GM19025 (cell line): ENCODE measurements around the gene FAM98B.

Experiments used
- ATAC-seq: cut with Tn5 transposase; IDR thresholded peaks from one replicate; pipeline ENCODE4 v1.9.1; 2021; ENCODE audit warnings: mild to moderate bottlenecking, low read depth, moderate library complexity; ENCODE audit not compliant: unreplicated experiment

Gene FAM98B

DNA sequence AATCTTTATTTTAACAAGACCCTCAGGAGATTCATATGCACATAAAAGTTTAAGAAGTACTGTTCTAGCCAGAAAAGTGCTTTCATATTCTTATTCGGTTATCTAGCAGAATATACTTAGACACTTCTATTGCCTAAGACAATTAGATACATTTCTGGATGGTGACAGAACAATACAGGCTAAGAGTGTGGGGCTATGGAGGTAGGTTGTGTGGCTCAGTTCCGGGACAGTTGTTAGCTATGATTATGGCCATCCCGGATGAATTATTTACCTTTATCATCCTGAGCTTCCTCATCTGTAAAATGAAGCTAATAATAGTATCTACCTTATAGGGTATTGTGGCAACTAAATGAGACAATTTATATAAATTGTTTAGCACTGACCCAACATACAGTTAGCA, 6.6 kb downstream of the FAM98B start:
- ATAC-seq: no peak

DNA sequence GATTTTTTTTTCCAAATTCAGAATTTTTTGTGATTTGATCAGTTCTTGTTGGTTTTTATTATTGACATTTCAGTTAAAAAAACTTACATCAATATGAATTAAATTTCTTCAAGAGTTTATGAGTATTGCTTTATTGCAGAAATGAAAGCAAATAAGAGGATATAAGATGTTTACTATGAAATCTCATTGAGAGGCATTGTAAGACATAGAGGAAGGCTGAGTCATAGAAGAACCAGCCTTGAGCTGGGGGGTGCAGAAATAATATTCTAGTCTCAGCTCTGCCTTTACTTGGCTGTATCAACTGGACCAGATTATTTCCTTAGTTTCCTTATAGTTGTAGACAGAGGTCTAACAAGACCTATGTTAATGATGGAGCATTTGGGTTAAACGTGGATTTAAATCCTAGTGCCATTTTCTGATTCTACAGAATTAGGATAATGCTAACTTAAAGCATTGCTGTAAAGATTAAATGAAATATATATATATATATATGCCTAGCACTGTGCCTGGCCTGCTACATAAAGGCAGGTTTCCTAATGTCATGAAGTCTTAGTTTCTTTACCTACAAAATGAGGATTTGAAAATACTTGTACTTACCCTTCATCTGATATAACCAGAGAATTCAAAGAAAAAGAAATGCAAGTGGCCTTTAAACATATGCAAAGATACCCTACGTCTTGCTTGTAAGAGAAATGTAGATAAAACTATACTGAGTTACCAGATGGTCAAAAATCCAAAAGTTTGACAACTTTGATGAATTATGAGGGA, 7.3 kb downstream of the FAM98B start:
- no peak for ATAC-seq

DNA sequence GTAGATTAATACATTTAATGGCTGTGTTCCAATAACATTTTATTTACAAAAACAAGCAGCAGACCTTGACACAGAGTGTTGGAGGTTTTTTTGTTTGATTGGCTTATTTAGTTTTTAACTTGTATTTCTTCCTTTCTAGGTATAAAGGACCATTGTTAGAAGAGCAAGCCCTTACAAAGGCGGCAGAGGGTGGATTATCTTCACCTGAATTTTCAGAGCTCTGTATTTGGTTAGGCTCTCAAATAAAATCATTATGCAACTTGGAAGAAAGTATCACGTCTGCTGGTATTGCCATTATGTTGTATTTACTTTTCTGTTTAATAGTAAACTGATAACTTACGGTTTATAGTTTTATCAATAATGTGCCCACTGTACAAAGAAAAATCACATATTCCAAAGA, 10.0 kb downstream of the FAM98B start:
- no peak for ATAC-seq

DNA sequence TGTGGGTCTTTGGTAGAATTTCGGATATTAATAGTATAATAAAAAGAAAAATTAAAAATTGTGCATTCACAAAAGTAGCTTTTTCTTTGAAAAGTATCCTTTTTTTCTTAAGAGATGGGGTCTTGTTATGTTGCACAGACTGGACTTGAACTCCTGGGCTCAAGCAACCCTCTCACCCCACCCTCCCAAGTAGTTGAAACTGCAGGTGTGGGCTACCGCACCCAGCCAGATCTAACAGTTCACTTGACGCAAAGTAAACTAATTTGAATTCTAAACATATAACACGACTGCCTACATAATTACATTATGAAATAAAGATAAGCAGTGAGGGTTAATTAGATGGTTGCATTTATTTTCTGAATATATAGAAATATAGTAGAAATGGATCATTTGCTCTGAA, 10.7 kb downstream of the FAM98B start:
- ATAC-seq: no peak

DNA sequence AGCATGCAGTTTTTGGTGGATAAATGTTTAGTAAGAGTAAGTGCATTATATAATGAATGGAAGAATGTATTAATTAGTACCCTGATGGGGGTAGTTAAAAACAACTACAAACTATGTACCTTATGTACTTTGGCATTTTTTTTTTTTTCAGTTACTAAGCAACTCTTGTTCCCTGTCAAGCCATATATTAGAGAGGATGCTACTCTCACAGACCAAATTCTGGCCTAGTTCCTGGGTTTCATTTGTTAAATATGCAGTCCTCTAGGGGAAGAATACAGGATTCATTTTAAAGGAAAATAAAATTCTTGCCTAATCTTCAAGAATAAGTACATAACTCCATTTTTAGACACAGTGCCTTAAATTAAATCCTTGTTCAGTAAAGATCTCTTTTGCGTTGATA, 16.9 kb downstream of the FAM98B start:
- no peak for ATAC-seq

DNA sequence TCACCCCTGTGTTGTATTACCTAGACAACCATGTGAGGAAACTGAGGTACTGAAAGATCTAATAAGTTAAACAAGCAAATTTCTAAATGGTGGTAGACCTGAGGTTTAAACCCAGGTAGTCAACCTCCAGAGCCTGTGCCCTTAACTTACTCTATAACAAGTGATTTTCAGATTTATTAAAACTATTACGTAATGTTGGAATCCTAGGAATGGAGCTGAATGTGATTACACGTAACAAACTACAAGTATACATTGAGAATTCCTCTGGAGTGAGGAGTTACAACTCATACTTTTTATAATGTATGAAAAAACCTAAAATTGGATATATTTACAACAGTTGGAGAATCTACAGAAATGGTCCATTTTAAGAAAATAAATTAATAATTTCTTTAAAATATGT, 18.0 kb downstream of the FAM98B start:
- no peak for ATAC-seq

DNA sequence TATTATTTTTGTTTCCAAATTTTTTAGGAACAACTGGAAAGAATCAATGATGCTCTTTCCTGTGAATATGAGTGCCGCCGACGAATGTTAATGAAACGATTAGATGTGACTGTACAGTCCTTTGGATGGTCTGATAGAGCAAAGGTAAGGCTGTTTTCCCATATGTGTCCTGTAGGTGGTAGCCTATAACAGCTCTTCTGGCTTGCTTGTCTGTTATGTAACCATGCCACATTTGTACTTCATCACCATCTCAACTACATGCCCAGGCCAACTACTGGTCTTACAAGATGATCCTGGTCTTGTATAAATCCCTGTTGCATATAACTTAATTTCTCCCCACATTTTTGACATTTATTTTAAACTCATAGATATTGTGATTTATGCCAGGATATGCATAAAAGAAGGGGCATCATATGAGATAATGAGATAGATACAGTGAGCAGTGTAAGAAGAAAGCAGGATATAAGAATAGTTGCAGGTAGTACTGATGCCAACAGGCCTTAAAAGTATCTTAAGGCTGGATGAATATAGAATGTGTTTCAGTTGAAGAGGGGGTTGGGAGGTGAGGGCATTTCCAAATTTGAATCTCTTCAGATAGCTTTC, 20.3 kb downstream of the FAM98B start:
- ATAC-seq: peak; percentile 94

DNA sequence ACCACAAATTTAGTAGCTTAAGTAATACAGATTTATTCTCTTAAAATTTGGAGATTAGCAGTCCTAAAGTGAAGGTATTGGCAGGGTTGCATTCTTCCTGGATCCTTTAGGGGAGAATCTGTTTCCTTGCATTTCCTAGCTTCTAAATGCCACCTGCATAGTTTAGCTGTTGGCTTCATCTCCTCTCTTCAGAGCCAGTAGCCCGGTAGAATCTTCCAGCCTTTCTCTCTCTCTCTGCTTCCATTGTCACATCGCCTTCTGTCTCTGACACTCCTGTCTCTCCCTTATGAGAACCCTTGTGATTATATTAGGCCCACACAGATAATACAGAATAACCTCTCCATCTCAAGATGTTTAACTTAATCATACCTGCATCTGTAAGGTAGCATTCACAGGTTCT, 21.4 kb downstream of the FAM98B start:
- ATAC-seq: no peak

DNA sequence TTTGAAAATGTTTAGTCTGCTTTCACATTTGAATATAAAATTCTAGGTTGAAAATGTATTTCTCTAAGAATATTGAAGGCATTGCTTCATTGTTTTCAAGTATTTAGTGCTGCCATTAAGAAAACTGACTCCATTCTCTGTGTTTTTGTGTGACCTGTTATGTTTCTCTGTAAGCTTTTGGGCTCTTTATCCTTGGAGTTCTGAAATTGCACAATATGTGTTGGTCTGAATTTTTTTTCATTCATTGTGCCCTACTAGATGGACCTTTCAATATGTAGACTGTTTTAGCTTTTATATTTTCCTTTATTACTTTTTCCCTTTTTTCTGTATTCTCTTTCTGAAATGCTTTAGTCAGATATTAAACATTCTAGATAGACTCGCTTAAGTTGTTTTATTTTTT, 22.2 kb downstream of the FAM98B start:
- no peak for ATAC-seq

DNA sequence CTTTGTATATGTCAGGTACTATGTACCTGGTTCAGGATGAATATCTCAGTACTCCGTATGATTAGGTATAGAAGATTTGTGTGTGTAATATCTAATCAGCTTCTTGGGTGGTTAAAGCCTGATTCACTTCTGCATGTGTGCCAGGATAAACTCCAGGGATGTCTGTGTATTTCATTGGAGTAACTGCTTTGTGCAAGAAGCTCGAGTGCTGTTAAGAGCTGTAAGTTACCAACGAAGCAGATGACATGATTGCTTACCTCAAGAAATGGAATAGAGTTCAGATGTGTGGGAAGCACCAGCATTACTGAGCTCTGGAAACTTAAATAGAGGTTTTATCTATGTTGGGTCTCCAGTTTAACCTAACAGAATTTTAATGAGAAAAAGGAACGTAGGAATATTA, 23.7 kb downstream of the FAM98B start:
- no peak for ATAC-seq

DNA sequence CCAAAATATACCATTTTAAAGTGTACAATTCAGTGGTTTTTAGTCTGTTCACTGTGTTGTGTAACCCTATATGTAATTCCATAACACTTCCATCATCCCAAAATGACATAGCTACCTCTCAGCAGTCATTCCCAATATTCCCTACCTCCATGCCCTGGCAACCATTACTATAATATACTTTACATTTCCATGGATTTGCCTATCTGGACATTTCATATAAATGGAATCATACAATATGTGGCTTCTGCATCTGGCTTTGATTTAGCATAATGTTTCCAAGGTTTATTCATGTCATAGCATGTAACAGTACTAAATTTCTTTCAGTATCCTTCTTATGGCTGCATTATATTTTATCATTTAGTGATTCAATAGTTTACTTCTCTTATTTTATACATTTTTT, 25.3 kb downstream of the FAM98B start:
- ATAC-seq: no peak

DNA sequence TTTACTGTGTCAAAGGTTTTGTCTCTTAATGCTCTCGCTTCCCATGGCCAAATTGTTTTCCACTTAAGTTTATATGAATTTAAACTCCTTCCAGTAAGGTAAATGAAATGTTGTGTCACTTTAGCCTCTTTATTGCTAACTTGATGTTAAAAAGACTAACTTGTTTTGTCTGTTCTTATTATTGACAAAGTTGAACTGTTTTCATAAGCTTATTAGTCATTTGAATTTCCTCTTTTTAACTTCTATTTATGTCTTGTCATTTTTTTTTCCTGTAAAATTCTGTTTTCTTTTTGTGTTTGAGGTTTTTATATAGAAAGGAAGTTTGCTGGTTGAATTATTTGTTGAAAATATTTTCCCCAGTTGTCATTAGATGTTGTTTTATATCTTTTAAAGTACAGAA, 25.8 kb downstream of the FAM98B start:
- ATAC-seq: no peak

DNA sequence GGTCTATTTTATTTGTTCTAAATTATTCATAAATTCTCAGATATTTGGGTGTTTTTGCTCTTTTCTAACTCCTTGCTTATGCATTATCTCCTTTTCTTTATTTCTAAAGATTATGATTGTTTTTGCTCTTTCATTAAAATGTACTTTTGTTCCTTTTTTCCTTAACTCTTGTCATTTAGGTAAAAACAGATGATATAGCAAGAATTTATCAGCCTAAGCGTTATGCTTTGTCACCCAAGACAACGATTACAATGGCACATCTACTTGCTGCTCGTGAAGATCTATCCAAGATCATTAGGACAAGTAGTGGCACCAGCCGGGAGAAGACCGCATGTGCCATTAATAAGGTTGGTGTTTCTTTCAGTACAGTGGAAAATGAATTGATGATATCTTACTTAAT, 27.2 kb downstream of the FAM98B start:
- no peak for ATAC-seq

DNA sequence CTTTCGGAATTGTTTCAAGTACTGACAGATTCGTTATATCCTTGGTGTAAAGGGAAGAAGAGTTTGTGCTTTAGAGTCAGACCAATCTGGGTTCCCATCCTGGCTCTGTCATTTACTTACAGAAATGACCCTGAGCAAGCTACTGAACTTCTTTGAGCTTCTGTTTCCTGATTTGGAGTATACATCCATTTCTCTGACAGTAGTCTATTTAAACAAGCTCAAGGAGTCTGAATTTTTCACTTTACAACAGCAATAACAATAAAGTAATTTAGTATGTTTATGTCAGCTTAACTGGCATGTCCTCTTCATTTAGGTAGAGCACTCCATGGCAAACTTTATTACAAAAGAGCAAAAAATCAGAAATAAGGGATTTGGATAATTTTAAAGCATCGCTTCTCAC, 27.8 kb downstream of the FAM98B start:
- no peak for ATAC-seq

DNA sequence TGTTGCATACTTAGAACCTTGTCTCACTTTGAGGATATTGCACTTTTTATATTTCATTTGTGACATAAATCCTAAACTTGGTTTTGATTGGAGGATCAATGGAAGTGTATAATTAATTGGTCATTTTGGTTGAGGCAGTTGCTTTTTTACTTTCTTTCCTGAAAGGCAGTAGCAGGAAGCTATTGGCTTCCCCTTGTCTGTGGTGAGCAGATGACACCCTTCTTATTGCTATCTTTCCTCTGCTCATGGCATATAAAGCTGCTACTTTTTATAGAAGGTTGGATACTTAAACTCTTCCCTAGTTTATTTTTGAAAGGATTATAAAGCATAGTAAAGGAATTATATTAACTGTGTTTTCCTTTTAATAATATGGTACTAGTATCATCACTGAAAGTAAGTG, 28.6 kb downstream of the FAM98B start:
- no peak for ATAC-seq

DNA sequence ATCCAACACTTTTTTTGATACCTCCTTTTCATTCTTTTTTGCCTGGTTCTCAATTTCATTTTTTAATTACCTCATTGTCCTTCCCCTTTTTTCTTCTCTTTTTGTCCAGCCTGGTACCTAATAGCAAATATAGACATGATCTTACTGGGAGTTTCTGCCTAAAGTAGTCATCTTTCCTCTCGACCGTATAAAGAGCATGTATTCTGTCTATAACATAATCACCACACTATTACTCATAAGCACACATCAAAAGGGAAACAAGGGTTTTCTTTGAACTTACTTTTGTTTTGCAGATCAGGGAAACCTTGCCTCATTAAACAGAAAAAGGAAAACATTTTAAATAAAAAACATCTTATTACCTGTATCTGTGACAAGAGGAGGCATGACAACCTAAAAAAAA, 33.0 kb downstream of the FAM98B start:
- ATAC-seq: no peak

DNA sequence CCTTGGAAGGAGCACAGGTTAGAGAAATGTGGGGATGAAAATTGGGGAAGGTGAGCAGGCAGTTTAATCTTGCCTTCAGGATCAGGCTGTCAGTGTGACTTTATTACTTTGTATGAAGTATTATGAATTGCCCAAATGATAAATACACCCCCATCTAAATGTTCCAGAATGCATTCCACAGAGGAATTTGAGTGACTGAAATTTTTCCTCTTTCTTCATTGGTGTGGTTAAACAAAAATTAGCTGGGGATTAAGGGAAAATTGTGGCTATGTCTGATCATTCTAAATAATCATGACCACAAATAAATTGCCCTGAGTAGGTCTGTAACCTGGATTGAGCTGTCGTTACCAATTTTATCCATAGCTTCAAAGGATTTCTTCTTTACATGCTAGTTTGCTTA, 33.5 kb downstream of the FAM98B start:
- ATAC-seq: no peak

DNA sequence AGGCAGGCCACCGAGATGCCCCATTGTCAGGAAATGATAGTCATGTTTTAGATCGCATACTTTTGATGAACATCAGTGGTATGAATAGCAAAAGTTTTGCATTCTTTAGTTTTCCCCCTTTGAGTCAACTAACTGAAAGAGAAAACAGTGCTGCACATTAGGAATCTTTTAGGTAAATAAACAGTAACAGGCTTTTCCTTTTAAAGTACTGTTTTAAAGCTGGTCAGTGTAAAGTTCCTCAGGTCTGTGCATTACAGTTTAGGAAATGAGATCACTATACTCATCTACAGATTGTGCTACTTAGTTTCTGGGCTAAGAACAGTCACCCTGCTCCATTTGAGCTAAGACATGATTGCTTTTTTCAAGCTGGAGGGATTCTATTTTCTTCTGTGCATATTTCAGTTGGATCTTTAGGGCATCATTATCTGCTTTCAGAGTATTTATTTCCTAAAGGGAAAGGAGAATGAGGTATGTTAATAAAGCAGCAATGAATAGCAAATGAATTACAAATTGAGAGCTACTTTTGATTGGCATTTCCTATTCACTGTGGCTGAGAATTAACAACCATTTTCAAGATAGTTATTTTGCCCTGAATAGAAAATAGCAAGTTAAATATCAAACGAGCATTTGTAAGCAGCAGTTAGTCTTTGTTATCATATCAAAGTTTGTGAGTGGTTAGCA, 36.5 kb downstream of the FAM98B start:
- ATAC-seq: no peak

DNA sequence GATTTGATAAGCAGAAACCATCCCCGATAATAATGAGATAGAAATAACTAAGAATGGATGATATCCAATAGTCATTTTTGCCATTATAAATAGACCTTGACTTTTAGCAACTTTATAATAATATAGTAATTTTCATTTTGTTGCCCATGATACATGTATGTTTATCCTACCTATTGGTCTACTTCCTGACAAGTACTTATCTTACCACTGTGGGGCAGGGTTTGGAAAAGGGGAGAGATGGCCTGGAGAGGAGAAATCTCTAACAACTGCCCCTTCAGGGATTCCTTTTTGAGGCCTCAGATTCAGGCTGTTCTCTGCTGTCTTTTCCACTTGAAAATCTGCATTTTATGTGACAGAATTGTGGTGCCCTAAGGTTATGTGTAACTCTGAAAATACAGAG, 42.2 kb downstream of the FAM98B start:
- ATAC-seq: no peak

DNA sequence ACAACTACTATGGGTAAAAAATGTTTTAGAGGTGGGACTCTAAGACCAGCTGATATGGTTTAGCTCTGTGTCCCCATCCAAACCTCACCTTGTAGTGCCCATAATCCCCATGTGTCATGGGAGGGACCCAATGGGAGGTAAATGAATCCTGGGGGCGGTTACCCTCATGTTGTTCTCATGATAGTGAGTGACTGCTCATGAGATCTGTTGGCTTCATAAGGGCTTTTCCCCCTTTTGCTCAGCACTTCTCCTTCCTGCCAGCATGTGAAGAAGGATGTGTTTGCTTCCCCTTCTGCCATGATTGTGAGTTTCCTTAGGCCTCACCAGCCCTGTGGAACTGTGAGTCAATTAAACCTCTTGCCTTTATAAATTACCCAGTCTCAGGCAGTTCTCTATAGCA, 45.7 kb downstream of the FAM98B start:
- no peak for ATAC-seq

DNA sequence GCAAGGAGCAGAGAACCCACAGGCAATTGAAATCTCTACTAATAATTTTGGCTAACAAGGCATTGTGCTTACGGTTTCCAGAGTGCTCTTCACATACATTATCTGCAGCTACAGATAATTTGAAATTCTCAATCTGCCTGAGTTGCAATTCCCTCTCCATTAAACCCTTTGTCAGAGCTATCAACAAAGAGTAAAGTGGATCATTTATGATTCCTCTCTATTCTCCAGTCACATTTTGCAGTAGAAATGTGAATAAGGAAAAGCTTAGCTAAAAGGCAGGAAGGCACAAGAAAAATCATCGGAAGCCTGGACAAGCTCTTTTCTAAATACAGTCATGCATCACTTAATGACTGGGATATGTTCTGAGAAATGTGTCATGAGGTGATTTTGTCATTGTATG, 49.6 kb downstream of the FAM98B start:
- ATAC-seq: no peak
